Epithelial cell of esophagus (primary cell): Measurements from ENCODE around the gene CAT.

ENCODE experiments used
- DNase-seq: peaks from one replicate; pipeline ENCODE4 v3.0.0; 2010; ENCODE audit warnings: low read depth
- H3K4me3 ChIP-seq: 2 replicates; pipeline ENCODE4 v1.5.1; 2011; ENCODE audit warnings: mild to moderate bottlenecking, low read length, control low read depth
- TF ChIP-seq, protein P1 (sequence below): IDR thresholded peaks from 2 replicates; pipeline ENCODE4 v1.5.1; 2011; ENCODE audit warnings: low read depth, mild to moderate bottlenecking, low read length, control low read depth, inconsistent platforms; ENCODE audit not compliant: insufficient read depth; ENCODE audit errors: missing control alignments

The CAT gene

GRCh38 chr11:34404280-34404679 lies 34.5 kb upstream of the CAT start:
- TF ChIP-seq, protein P1, sequence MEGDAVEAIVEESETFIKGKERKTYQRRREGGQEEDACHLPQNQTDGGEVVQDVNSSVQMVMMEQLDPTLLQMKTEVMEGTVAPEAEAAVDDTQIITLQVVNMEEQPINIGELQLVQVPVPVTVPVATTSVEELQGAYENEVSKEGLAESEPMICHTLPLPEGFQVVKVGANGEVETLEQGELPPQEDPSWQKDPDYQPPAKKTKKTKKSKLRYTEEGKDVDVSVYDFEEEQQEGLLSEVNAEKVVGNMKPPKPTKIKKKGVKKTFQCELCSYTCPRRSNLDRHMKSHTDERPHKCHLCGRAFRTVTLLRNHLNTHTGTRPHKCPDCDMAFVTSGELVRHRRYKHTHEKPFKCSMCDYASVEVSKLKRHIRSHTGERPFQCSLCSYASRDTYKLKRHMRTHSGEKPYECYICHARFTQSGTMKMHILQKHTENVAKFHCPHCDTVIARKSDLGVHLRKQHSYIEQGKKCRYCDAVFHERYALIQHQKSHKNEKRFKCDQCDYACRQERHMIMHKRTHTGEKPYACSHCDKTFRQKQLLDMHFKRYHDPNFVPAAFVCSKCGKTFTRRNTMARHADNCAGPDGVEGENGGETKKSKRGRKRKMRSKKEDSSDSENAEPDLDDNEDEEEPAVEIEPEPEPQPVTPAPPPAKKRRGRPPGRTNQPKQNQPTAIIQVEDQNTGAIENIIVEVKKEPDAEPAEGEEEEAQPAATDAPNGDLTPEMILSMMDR = no peak
- H3K4me3 ChIP-seq = no peak overlapping the region
- no peak for DNase-seq

GRCh38 chr11:34405079-34405858 lies 33.5 kb upstream of the CAT start:
- TF ChIP-seq, protein P1 = no peak
- no peak overlapping the region for H3K4me3 ChIP-seq
- peak; percentile 35 for DNase-seq

- no peak for DNase-seq
- TF ChIP-seq, protein P1 = no peak
- H3K4me3 ChIP-seq = no peak overlapping the region
These were observed 32.3 kb upstream of the CAT start for GRCh38 chr11:34406413-34406812.

- DNase-seq = peak; percentile 82
- H3K4me3 ChIP-seq = no peak overlapping the region
- TF ChIP-seq, protein P1 = no peak
These were observed 31.5 kb upstream of the CAT start for GRCh38 chr11:34407121-34407813.

DNA sequence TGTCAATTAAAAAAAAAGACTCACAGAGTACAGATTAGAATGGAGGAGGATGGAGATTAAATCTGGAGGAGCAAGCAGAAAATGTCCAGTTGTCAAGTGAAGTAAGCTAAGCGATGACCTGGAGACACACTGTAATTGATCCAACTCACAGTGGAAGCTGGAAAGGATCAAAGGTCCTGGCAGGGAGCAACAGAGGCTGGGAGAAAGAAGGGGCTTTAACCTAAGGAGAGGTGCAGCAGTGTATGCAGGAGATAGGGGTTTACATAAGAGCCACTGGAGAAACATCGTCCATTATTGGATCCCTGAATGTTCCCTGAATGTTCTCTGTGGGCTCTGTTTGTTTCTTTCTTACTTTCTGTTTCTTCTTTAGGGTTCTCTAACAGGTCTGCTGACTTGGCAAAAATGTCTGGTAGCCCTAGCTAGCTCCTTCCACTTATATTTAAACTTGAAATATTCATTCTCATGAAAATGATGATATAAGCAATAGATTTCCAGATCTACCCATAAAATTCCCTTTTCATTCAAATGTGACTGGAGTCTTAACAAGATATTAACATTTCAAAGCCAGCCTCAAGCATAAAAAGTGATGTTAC lies 30.1 kb upstream of the CAT start:
- TF ChIP-seq, protein P1 = no peak
- no peak overlapping the region for H3K4me3 ChIP-seq
- no peak for DNase-seq

DNA sequence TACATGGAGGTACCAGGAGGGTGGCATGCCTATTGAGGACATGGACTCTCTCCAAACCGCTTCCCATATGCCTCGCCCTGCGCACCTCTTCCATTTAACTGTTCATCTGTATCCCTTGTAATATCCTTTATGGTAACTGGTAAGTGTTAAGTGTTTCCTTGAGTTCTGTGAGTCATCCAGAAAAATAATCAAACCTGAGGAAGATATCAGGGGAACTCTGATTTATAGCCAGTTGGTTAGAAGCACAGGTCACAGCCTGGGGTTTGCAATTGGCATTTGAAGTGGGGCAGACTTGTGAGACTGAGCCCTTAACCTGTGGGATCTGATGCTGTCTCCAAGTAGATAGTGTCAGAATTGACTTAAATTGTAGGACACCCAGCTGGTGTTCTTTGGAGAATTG lies 27.6 kb upstream of the CAT start:
- TF ChIP-seq, protein P1 = no peak
- H3K4me3 ChIP-seq = no peak overlapping the region
- no peak for DNase-seq
